Measurements from ENCODE around the gene SLC6A6. TPM values are rescaled to one million over a fixed set of nuclear protein-coding genes. Genes with fewer than 3 reads are reported as not detected.

Gene SLC6A6
- total RNA-seq, 2 experiments from 2014 or later, result 43.4 to 48.8 TPM

- Mint-ChIP-seq H3K4me3 (no peak overlapping the region), H3K36me3 (ENCODE audit: low read depth) (peaks cover 34% of the 10 kb centered on the region), H3K27me3 (no peaks in the 10 kb centered on the region), H3K4me1 (ENCODE audit: low read depth) (peaks cover 27% of the 10 kb centered on the region), H3K9me3 (no peaks in the 10 kb centered on the region), H3K27ac (peak overlapping the region; percentile 35)
- CTCF ChIA-PET, result interaction anchor here (0.5 to 3.2 kb wide), 7 partner anchors 39 to 1668 kb away, joined by 3 to 17 read pairs (median 4); partner anchors contain the start of gene SLC6A6
- POLR2A ChIA-PET, result no interaction called here
- no peak for TF ChIP-seq CTCF (IDR thresholded peaks at IDR 0.05)
- intact Hi-C loops (cut with micrococcal nuclease), result loop anchor here (10.0 kb wide), 1 partner anchor 56 kb away; the partner anchor contains the start of gene SLC6A6
- ATAC-seq, result no peak
- no peak for DNase-seq
Measured at GRCh38 chr3:14461006-14461747, 58.8 kb downstream of the SLC6A6 start.

- Mint-ChIP-seq H3K36me3 (ENCODE audit: low read depth) (peaks cover 35% of the 10 kb centered on the region), H3K27ac (peak overlapping the region; percentile 35), H3K4me1 (ENCODE audit: low read depth) (peaks cover 27% of the 10 kb centered on the region), H3K4me3 (no peak overlapping the region), H3K9me3 (no peaks in the 10 kb centered on the region), H3K27me3 (no peaks in the 10 kb centered on the region)
- no peak for TF ChIP-seq CTCF (IDR thresholded peaks at IDR 0.05)
- POLR2A ChIA-PET, result no interaction called here
- intact Hi-C loops (cut with micrococcal nuclease), result loop anchor here (10.0 kb wide), 1 partner anchor 57 kb away; the partner anchor contains the start of gene SLC6A6
- CTCF ChIA-PET, result interaction anchor here (0.6 to 3.2 kb wide), 8 partner anchors 60 to 1667 kb away, joined by 3 to 17 read pairs (median 4); partner anchors contain the start of gene SLC6A6
- peak; percentile 48 for ATAC-seq
- DNase-seq, result peak; percentile 54
Measured at GRCh38 chr3:14461748-14462324, 59.4 kb downstream of the SLC6A6 start.

GRCh38 chr3:14462738-14463137 is 60.3 kb downstream of the SLC6A6 start:
- intact Hi-C loops (cut with micrococcal nuclease), result loop anchor here (10.0 kb wide), 1 partner anchor 58 kb away; the partner anchor contains the start of gene SLC6A6
- peak overlapping the region; percentile 0 for H3K27ac Mint-ChIP-seq
- ChIA-PET CTCF (interaction anchor here (0.9 to 3.2 kb wide), 5 partner anchors 61 to 259 kb away, joined by 3 to 17 read pairs (median 5); partner anchors contain the start of gene SLC6A6), POLR2A (interaction anchor here (1.2 kb wide), 1 partner anchor 11 kb away, joined by 3 read pairs; no protein-coding TSS in a partner anchor)
- peaks cover 39% of the 10 kb centered on the region for H3K36me3 Mint-ChIP-seq (ENCODE audit: low read depth)
- H3K4me1 Mint-ChIP-seq (ENCODE audit: low read depth), result peaks cover 27% of the 10 kb centered on the region
- peak; percentile 54 for ATAC-seq
- H3K9me3 Mint-ChIP-seq, result no peaks in the 10 kb centered on the region
- no peaks in the 10 kb centered on the region for H3K27me3 Mint-ChIP-seq
- DNase-seq, result peak; percentile 43
- H3K4me3 Mint-ChIP-seq, result no peak overlapping the region
- no peak for TF ChIP-seq CTCF (IDR thresholded peaks at IDR 0.05)

- intact Hi-C loops (cut with micrococcal nuclease), result loop anchor here (10.0 kb wide), 1 partner anchor 59 kb away; the partner anchor contains the start of gene SLC6A6
- Mint-ChIP-seq H3K27me3 (no peaks in the 10 kb centered on the region), H3K36me3 (ENCODE audit: low read depth) (peaks cover 39% of the 10 kb centered on the region), H3K4me1 (ENCODE audit: low read depth) (peaks cover 24% of the 10 kb centered on the region), H3K4me3 (no peak overlapping the region), H3K9me3 (no peaks in the 10 kb centered on the region), H3K27ac (no peak overlapping the region)
- ATAC-seq (no peak), DNase-seq (no peak)
- CTCF ChIA-PET, result interaction anchor here (1.5 to 3.2 kb wide), 3 partner anchors 62 to 260 kb away, joined by 5 to 17 read pairs (median 8); partner anchors contain the start of gene SLC6A6
- POLR2A ChIA-PET, result interaction anchor here (1.2 kb wide), 1 partner anchor 12 kb away, joined by 3 read pairs; no protein-coding TSS in a partner anchor
- no peak for TF ChIP-seq CTCF (IDR thresholded peaks at IDR 0.05)
Measured at GRCh38 chr3:14463330-14464140, 61.1 kb downstream of the SLC6A6 start.
